HepG2 (cell line): ENCODE measurements around the gene NKD1. TPM values are rescaled to one million over a fixed set of nuclear protein-coding genes. Genes with fewer than 3 reads are reported as not detected.

Source experiments
- HNF1A ChIP-seq, 2 experiments: sonication (generic) in 1 of 2; formaldehyde crosslinking in 1 of 2; IDR thresholded peaks; 2 replicates each; pipeline versions ENCODE4 v1.4.0 to v1.6.1; 2016 to 2020; ENCODE audit warnings: borderline replicate concordance in 1 of 2, low read depth in 1 of 2, mild to moderate bottlenecking in 1 of 2, missing genetic modification reagents in 1 of 2
- PPARG ChIP-seq: conservative IDR thresholded peaks from 2 replicates; pipeline ENCODE4 v1.6.1; 2016; ENCODE audit warnings: missing biosample characterization, missing genetic modification reagents
- RXRB ChIP-seq: IDR thresholded peaks from 2 replicates; pipeline ENCODE4 v1.6.1; 2016; ENCODE audit warnings: borderline replicate concordance, missing genetic modification reagents, missing compliant biosample characterization
- SUZ12 ChIP-seq: fragments of 150-350 bp; IDR thresholded peaks from 2 replicates; pipeline ENCODE4 v1.6.1; 2014; ENCODE audit warnings: low read depth, low read length
- ZFP36L2 ChIP-seq: sonication (generic); formaldehyde crosslinking; IDR thresholded peaks from 2 replicates; pipeline ENCODE4 v1.4.0; 2020; ENCODE audit warnings: missing genetic modification reagents
- ZKSCAN8 ChIP-seq: IDR thresholded peaks from 2 replicates; pipeline ENCODE4 v1.6.1; 2016; ENCODE audit warnings: borderline replicate concordance, missing genetic modification reagents, missing compliant biosample characterization
- ZNF280D ChIP-seq: sonication (generic); formaldehyde crosslinking; IDR thresholded peaks from 2 replicates; pipeline ENCODE4 v1.5.1; 2020; ENCODE audit warnings: mild to moderate bottlenecking, missing genetic modification reagents
- ZNF33B ChIP-seq: sonication (generic); formaldehyde crosslinking; IDR thresholded peaks from 2 replicates; pipeline ENCODE4 v1.5.1; 2020; ENCODE audit warnings: mild to moderate bottlenecking, missing genetic modification reagents
- ZNF652 ChIP-seq: IDR thresholded peaks from 2 replicates; pipeline ENCODE4 v1.6.1; 2016; ENCODE audit warnings: low read depth, borderline replicate concordance
- polyA plus RNA-seq, 8 experiments: library from polyadenylated mRNA; depleted of rRNA in 3 of 8; stranded (reverse) in 7 of 8; unstranded in 1 of 8; fragments of >200 nt; fragmentation: Illumina TruSeq in 4 of 8; extraction: Trizol in 4 of 8; gene quantifications; 2 replicates each; pipeline versions ENCODE4 v1.2.1 to v1.2.3, GENCODE V29; 2011 to 2016; ENCODE audit warnings: low read depth in 4 of 8, missing spikeins in 1 of 8, mixed read lengths in 1 of 8; ENCODE audit not compliant: insufficient read depth in 1 of 8
- total RNA-seq, 5 experiments: library from RNA; depleted of rRNA; stranded (reverse); fragments of >200 nt; fragmentation: Illumina TruSeq; extraction: Trizol; gene quantifications; 2 replicates each; pipeline ENCODE4 v1.2.3, GENCODE V29; 2016; ENCODE audit warnings: low read depth in 1 of 5
- TF ChIP-seq, protein P1 (sequence below): sonication (generic); formaldehyde crosslinking; IDR thresholded peaks from 2 replicates; pipeline ENCODE4 v1.4.0; 2020; ENCODE audit warnings: mild to moderate bottlenecking, missing genetic modification reagents, borderline replicate concordance

NKD1 gene
- total and polyA plus RNA-seq, 2 of the 13 experiments (the other 11 are each of a cell fraction or from before 2014, with no cell fraction given), result 70.4 to 121 TPM

DNA sequence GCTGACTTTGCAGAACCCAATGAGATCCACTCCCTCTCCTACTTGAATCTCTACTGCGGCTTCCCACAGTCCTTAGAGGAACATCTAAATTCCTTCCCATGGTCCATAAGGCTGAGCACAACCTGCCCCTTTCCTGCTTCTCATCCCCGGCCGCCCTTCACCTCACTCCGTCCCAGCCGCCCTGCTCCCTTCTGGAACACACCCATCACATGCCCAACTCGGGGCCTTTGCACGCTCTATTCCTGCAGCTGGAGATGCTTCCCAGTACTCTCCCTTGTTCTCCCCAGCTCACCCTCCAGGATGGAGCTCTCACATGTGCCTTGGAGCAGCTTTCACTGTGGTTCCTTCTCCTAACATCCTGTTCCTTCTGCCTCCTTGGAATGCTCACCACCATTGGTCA is 23.6 kb downstream of the NKD1 start (continued):
- TF ChIP-seq, protein P1, sequence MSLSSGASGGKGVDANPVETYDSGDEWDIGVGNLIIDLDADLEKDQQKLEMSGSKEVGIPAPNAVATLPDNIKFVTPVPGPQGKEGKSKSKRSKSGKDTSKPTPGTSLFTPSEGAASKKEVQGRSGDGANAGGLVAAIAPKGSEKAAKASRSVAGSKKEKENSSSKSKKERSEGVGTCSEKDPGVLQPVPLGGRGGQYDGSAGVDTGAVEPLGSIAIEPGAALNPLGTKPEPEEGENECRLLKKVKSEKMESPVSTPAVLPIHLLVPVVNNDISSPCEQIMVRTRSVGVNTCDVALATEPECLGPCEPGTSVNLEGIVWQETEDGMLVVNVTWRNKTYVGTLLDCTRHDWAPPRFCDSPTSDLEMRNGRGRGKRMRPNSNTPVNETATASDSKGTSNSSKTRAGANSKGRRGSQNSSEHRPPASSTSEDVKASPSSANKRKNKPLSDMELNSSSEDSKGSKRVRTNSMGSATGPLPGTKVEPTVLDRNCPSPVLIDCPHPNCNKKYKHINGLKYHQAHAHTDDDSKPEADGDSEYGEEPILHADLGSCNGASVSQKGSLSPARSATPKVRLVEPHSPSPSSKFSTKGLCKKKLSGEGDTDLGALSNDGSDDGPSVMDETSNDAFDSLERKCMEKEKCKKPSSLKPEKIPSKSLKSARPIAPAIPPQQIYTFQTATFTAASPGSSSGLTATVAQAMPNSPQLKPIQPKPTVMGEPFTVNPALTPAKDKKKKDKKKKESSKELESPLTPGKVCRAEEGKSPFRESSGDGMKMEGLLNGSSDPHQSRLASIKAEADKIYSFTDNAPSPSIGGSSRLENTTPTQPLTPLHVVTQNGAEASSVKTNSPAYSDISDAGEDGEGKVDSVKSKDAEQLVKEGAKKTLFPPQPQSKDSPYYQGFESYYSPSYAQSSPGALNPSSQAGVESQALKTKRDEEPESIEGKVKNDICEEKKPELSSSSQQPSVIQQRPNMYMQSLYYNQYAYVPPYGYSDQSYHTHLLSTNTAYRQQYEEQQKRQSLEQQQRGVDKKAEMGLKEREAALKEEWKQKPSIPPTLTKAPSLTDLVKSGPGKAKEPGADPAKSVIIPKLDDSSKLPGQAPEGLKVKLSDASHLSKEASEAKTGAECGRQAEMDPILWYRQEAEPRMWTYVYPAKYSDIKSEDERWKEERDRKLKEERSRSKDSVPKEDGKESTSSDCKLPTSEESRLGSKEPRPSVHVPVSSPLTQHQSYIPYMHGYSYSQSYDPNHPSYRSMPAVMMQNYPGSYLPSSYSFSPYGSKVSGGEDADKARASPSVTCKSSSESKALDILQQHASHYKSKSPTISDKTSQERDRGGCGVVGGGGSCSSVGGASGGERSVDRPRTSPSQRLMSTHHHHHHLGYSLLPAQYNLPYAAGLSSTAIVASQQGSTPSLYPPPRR (CRISPR knock-in tag), result 0 out of 2 replicates have a peak, but pooled peaks have one; percentile 8
- no peak for TF ChIP-seq ZNF280D
- no peak for TF ChIP-seq SUZ12
- no peak for TF ChIP-seq PPARG (CRISPR knock-in tag)
- no peak for TF ChIP-seq RXRB (CRISPR knock-in tag)
- no peak for TF ChIP-seq HNF1A (IDR thresholded peaks at IDR 0.05; ENCODE audit: low read depth)
- no peak for TF ChIP-seq HNF1A (CRISPR knock-in tag; IDR thresholded peaks at IDR 0.05; ENCODE audit: borderline replicate concordance)
- TF ChIP-seq ZFP36L2 (CRISPR knock-in tag), result no peak
- TF ChIP-seq ZKSCAN8 (CRISPR knock-in tag), result no peak
- no peak for TF ChIP-seq ZNF33B (CRISPR knock-in tag)
- TF ChIP-seq ZNF652 (CRISPR knock-in tag), result no peak
